ENCODE measurements around the gene SLC30A2.
"Not testable (repeated sequence)": the region's sequence is repeated elsewhere in the genome, so short reads cannot be mapped to it uniquely, and the experiment has no call there.

SLC30A2 gene

DNA sequence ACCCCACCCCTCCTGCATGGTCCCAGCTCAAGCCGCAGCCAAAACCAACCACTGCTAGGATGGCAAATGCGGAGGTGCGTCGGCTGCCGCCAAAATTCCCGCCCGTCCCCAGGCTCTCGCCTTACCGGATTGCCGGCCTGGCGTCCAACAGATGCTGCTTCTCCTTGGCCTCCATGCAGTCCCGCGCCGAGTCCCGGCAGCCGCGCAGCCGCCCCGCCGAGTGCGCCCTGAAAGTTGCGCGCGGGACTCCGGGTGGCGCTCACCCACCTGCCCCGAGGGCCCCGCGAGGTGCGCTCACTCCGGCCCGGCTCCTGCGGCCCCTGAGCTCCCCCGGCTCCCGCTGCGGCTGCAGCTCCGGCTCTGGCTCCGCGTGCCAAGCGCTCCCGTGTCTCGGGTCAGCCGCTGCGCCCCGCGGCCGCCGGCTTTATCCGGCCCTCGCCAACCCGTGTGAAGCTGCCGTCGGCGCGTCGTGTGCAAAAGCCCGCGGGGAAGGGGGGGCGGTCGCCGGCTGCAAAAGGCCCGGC, at the start of gene SLC30A2:
SLC30A2 (minus strand) TSS at position 397 of the 524 bp plus-strand sequence; CDS start at position 175, 222 bp downstream.
- peak; percentile 80 for DNase-seq (ENCODE audit: low spot score)

DNA sequence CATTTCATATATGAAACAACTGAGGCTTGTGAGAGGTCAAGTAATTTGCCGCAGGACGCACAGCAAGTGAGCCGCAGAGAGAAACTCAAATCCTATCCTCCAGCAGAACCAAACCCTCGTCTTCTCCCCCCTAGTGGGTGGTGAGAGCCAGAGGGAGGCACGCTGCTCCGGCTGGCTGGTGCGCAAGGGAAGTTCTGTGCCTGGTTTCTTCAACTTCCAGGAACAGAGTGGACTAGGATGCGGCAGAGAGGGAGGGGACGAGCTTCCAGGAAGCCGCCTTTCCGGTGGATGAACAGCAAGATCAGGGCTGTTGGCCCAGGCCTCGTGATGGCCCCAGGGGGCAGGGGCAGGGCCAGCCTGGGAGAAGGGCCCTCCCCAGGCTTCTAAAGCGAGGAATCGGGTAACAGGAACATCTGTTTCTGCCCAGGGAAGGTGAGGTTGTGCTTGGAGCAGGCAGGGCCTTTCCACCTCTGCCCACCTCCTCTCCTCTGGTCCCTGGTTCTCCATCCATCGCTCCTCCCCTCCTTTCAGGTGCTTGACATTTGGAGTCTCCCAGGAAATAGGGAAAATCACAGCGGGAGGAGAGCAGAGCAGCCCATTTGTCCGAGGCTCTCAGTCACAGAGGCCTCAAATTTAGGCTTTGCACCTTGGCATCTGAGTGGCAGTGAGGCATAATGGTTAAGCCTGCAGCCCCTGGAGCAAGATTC, 48.9 kb upstream of the SLC30A2 start:
- DNase-seq (ENCODE audit: low spot score), result peak; percentile 81

DNA sequence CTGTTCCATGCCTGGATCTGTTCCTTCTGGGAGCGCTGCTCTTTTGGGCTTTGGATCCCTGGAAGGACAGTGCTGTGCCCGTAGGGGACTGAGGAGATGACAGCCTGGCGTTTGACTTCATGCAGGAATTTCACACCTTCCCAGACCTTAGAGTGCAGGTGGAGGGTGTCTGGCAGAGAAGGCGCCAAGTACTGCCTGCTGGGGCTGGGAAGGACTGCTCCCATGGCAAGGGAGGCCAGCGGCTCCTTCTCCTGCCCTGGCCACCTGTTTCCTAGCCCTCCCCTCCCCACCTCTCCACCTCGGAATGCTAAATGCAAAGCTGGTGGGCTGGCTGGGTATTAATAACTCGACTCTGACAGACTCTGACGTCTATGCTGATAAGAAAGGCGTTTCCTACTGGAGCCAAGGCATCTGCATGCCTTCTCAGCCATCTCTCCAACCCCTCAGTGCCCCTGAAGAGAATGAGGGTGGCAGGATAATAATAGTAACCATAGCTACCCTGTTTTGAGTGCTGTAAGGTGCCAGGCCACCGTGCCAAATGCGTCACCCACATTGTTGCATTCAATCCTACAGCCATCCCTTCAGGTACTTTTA, 48.3 kb upstream of the SLC30A2 start:
- no peak for DNase-seq (ENCODE audit: low spot score)

DNA sequence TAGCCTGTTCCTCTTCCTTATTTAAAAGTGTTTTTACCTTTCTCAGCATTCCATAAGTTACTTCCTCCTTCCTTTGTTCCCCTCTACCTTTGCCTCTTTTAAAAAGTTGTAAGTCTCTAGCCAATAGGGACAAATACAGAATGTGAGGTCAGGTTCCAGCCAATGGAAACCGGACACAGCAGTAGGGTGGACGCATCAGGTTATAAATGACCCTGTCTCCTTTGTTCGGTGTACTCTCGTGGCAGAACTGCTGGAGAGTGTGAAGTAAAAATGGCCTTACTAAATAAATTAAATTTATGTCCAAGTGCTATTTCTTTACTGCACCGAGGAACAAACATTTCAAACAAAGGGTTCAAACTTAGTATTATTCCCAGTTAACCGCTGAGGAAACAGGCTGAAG, 47.7 kb upstream of the SLC30A2 start:
- DNase-seq (ENCODE audit: low spot score), result not testable (repeated sequence)

DNA sequence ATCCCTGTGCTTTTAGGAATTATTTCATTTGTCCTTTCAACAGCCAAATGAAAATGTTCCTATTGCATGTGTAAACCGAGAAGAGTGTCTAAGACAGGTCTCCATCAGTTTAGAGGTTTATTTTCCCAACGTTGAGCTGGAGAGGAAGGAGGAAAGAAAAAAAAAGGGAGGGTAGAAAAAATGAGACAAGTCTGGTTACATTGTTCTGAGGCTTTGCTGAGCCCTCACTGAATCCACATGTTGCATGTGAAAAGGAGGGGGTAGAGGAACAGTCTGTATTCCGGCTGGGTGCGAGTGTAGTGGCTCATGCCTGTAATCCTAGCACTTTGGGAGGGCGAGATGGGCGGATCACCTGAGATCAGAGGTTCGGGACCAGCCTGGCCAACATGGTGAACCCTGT, 46.5 kb upstream of the SLC30A2 start:
- DNase-seq (ENCODE audit: low spot score), result no peak

- no peak for DNase-seq (ENCODE audit: low spot score)
Measured at GRCh38 chr1:26090893-26091292, 45.0 kb upstream of the SLC30A2 start.

DNA sequence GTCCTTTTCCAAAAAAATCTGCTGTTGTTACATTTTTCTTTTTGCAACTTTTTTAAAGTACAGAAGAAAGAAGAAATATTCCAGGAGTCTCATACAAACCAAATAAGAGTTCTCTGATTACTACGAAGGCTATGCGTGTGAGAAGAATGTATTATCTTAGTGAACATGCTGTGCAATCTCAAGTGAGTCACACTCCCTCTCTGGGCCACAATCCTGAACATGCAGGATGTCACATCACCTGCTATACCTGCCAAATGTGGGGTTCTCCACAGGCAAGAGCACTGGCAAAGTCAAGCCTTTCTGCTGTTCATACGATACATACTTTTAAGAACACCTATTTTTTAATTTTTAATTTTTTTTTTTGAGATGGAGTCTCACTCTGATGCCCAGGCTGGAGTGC, 43.2 kb upstream of the SLC30A2 start:
- DNase-seq (ENCODE audit: low spot score), result no peak

DNA sequence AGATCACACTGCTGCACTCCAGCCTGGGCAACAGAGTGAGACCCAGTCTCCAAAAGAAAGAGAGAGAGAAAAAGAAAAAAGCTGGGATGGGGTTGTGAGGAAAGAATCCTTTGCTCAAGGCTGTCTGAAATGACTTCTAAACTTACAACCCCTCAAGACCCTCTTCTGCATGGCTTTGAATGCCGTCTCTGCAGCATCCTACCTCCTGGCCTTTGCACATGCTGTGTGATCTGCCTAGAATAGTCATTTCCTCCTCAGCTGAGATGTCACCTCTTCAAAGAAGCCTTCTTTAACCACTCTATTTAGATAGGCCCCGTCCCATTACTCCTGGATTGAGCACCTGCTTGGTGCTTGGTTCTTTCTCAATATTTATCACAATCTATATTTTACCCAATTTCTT, 38.9 kb upstream of the SLC30A2 start:
- no peak for DNase-seq (ENCODE audit: low spot score)

DNA sequence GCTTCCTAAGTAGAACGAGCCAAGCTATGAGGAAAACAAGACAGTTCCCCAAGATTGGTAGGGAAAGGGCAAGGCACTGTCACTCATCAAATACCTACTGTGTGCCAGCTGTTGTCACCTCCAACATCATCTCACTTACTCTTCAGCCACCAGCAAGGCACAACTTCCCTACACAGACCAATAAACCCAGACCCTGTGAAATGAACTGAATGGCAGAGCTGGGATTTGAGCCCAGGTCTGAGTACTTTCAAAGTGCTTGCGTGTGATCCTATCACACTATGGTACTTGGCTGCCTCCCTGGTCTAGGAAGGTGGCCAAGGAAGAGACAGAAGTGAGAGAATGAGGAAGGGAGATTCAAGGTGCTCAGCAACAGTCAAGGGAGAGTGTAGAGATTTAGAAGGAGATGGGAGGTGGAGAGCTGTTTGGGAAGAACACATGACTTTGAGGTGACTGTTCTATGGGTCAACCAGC, 38.2 kb upstream of the SLC30A2 start:
- no peak for DNase-seq (ENCODE audit: low spot score)

DNA sequence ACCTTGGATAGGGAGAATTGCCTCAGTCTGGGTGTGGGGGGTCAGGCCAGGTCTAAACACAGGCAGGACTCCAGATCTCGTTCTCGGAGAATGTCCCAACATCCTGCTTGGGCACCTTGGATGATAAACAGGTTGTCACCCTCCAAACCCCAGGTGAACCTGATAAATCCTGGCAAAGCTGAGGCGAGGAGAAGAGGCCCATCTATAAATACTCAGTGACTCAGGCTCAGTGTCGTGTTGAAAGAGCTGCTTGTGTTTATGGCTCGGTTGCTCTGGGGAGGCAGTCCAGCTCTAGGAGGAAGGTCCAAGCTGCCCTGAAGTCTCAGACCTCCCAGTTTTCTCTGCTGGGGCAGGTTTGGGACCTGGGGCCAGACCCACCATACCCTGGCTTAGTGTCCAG, 37.3 kb upstream of the SLC30A2 start:
- no peak for DNase-seq (ENCODE audit: low spot score)

GRCh38 chr1:26082020-26082350, 36.1 kb upstream of the SLC30A2 start:
- no peak for DNase-seq (ENCODE audit: low spot score)

- DNase-seq (ENCODE audit: low spot score), result no peak
Measured at GRCh38 chr1:26081267-26082019, 35.5 kb upstream of the SLC30A2 start.

- no peak for DNase-seq (ENCODE audit: low spot score)
Measured at GRCh38 chr1:26079960-26080814, 34.3 kb upstream of the SLC30A2 start.

- no peak for DNase-seq (ENCODE audit: low spot score)
Measured at GRCh38 chr1:26079178-26079563, 33.3 kb upstream of the SLC30A2 start.

DNA sequence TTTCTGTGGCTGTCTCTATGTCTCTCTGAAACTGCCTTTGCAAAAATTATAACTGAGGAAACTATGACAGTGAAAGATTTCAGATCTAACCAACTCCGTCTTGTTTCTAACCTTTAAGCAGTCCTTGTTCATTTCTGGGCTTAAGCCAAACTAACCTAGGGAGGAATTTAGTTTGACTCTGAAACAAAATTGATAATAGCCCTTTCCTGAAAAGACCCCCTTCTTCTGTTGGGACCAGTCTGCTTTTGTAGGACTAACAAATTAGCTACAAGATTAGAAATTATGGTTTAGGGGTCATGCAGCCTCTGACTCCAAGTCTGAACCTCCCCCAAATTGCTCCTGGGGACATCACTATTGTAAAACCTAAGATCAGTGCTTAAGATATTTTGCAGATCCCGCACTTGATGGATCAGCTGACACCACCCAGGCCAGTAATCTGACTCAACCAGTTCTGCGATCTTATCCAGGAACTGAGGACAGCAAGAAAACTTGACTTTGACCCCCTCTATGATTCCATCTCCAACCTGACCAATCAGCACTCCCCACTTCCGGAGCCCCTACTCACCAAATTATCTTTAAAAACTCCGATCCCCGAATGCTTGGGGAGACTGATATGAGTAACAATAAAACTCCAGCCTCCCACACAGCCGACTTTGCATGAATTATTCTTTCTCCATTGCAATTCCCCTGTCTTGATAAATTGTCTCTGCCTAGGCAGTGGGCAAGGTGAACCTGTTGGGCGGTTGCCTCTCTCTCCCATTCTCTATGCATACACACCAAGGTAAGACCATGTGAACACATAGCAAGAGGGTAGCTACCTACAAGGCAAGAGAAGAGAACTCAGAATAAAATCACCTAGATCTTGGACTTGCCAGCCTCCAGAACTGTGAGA, 32.6 kb upstream of the SLC30A2 start:
- no peak for DNase-seq (ENCODE audit: low spot score)

DNA sequence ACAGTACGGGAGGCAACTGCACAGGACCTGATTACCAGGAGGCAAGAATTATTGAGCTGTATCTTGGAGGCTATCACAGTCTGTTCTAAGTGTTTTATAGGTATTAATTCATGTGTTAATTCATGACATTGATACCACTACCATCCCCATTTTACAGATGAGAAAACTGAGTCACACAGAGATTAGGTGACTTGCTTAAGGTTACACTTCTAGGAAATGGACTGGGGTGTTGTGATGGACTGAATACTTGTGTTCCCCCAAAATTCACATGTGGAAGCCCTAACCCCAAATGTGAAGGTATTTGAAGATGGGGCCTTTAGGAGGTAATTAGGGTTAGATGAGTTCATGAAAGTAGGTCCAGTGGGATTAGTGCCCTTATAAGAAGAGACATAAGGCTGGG, 31.6 kb upstream of the SLC30A2 start:
- DNase-seq (ENCODE audit: low spot score), result no peak

DNA sequence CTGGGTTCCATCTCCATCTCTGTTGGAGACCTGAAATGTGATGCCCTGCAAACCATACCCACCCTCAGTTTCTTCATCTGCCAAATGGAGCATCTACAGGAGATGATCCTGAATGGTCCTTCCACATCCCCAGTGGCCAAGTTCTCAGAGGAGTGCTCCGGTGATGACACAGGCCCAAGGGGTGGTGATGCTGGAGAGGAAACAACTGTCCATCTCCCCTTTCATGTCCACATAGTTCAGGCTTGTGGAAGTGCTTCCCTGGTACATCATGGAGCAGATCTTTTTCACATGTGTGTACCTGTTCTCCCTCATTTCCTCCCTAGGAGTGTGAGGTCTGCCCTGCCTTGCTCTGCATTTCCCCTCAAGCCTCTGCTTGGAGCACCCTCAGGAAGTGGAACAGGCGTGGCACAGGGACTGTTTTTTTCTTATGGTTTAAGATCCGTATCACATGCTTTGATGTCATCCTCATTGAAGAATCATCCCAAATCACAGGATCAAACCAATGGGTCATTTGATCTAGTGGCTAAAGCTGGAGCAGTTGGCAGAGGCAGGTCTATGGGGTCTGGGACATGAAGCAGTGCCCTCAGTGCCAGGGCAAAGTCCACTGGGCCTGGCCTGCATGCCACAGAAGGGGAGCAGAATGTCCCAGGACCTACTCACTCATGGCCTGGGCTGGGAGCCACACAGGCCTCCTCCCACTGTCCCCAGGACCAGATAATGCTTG, 29.7 kb upstream of the SLC30A2 start:
- DNase-seq (ENCODE audit: low spot score), result no peak

DNA sequence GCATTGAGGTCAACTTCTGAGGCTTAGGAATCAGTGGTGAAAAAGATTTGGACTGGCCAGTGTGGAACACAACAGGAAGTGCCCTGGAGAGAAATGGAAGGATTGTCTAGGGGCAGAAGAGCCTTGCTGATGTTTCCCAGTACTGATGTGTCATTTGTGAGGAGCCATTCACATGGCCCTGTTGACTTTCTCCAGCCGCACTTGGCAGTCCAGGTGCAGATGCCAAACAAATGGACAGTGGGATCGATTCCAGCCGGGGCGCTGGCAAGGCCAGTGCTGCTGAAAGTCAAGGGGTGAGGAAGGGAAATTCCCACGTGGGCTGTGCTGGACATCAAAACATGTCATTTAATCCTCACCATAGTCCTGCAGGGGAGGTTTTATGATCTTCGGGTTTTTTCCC, 26.4 kb upstream of the SLC30A2 start:
- DNase-seq (ENCODE audit: low spot score), result no peak

DNA sequence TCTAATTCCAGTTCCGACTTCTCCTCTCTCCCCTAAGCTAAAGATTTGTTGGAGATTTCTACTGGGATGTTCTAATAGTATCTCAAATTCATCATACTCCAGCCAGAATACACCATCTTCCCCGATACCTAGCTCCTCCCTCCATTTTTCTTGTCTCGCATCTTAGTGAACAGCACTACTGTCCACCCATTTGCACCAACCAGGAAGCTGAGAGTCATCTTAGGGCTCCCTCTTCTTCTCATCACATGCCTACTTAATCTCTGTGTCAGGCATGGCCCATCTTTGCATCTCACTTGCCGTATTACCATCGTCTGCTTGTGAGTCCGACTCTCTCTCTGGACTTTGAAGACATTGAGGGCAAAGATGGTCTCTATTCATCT, 25.0 kb upstream of the SLC30A2 start:
- DNase-seq (ENCODE audit: low spot score), result no peak

DNA sequence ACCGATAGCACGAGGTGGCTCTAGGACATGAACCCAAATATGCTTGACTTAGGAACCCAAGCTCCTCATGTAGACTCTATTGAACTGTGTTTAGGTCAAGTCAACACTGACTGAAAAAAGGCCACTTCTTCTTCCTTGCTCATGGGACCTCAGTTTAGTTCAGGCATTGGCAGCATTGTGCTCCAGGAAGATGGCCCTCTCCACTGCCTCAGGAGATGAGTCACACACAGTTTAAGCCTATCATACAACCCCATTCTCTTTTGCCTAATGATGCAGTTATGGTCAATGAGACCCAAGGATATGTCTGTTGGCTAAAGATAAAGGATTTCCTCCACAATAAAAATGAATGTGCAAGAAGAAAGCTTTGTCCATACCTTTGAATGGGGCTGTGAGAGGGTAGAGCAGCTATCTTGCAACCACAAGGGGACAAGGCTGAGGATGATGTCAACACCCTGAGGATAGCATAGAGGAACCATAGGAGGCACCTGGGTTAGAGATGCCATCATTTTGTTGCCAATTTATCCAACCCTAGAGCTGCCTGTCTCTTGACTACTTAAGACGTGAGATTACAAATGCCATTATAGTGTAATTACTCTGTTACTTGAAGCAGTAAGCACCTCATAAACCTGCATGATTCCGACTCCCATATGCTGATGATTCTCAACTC, 24.5 kb upstream of the SLC30A2 start:
- no peak for DNase-seq (ENCODE audit: low spot score)
